Measurements from ENCODE around the gene MAN2B1.

- TF ChIP-seq, protein P1, sequence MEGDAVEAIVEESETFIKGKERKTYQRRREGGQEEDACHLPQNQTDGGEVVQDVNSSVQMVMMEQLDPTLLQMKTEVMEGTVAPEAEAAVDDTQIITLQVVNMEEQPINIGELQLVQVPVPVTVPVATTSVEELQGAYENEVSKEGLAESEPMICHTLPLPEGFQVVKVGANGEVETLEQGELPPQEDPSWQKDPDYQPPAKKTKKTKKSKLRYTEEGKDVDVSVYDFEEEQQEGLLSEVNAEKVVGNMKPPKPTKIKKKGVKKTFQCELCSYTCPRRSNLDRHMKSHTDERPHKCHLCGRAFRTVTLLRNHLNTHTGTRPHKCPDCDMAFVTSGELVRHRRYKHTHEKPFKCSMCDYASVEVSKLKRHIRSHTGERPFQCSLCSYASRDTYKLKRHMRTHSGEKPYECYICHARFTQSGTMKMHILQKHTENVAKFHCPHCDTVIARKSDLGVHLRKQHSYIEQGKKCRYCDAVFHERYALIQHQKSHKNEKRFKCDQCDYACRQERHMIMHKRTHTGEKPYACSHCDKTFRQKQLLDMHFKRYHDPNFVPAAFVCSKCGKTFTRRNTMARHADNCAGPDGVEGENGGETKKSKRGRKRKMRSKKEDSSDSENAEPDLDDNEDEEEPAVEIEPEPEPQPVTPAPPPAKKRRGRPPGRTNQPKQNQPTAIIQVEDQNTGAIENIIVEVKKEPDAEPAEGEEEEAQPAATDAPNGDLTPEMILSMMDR (IDR thresholded peaks at IDR 0.05; ENCODE audit: low read depth, low read length, poor library complexity, severe bottlenecking), result no peak
- no peak for TF ChIP-seq EZH2phosphoT487 (IDR thresholded peaks at IDR 0.05; ENCODE audit: borderline replicate concordance, low read length)
Measured at GRCh38 chr19:12626958-12627357, 39.6 kb downstream of the MAN2B1 start.

Data from DOHH2 (cell line).